A673 (cell line): ENCODE results near the gene COL28A1.

Experiments
- CTCF ChIP-seq: fragments of 300-800, 200-600 bp; sonication (generic); conservative IDR thresholded peaks from 2 replicates; pipeline ENCODE4 v1.5.1; 2017; ENCODE audit warnings: low read depth, mild to moderate bottlenecking, antibody characterized with exemption, low read length, moderate library complexity, mixed read lengths
- EZH2 ChIP-seq: fragments of 200-600 bp; sonication (generic); IDR thresholded peaks from 2 replicates; pipeline ENCODE4 v1.6.1; 2017; ENCODE audit warnings: borderline replicate concordance, low read depth, mild to moderate bottlenecking, mixed read lengths, antibody characterized with exemption, low read length; ENCODE audit not compliant: poor library complexity, severe bottlenecking

- TF ChIP-seq CTCF (no peak), EZH2 (no peak)
These were observed at the start of gene COL28A1 for GRCh38 chr7:7535691-7536090.
